Spleen (tissue), 7 donors: ENCODE measurements around the gene DHRS7C.

ENCODE experiments used
- CTCF ChIP-seq, 11 experiments: fragments of 200-600 bp in 7 of 11; fragments of 450-650 bp in 4 of 11; sonication (generic) in 4 of 11; IDR thresholded peaks in 8 of 11; conservative IDR thresholded peaks in 3 of 11; 1 replicate in 7 of 11; 2 replicates in 4 of 11; pipeline versions ENCODE4 v1.4.0 to v1.8.0; 2016 to 2021; ENCODE audit warnings: antibody characterized with exemption in 11 of 11, inconsistent platforms in 4 of 11, mild to moderate bottlenecking in 1 of 11
- POLR2AphosphoS5 ChIP-seq, 3 donors: sonication (generic); formaldehyde crosslinking; IDR thresholded peaks; one replicate each; pipeline ENCODE4 v1.5.1; 2017; ENCODE audit warnings: antibody characterized with exemption in 3 of 3
- donor health status: DM: no; HTN: no; CAD: no; lungs with moderate emphysema.
- donor health status: DM: no; HTN: no; CAD: no.
- donor health status: DM: no; HTN: no; CAD: no.

- no peak for TF ChIP-seq CTCF (IDR thresholded peaks at IDR 0.05 in 8 of 11, conservative IDR thresholded peaks at IDR 0.05 in 3 of 11)
- no peak for TF ChIP-seq POLR2AphosphoS5 (IDR thresholded peaks at IDR 0.05)
Observed at GRCh38 chr17:9760266-9760665, 31.1 kb downstream of the DHRS7C start.
